PC-9 (cell line): ENCODE measurements around the gene TNS1. TPM values are rescaled to one million over a fixed set of nuclear protein-coding genes. Genes with fewer than 3 reads are reported as not detected.

Source experiments
- BruUV-seq: library from RNA; stranded (reverse); fragments of 400-500 nt; replicated peaks from 2 replicates; lab custom pipeline; 2021; lab: Mats Ljungman, UMichigan
- CTCF ChIA-PET: fragments of 300-600 bp; sonication (Branson Sonifier 250); formaldehyde crosslinking; loops from one replicate; lab custom pipeline; 2022; ENCODE audit warnings: antibody characterized with exemption; lab: Charles Lee
- POLR2A ChIA-PET: fragments of 300-600 bp; sonication (Branson Sonifier 250); formaldehyde crosslinking; loops from one replicate; lab custom pipeline; 2022; ENCODE audit warnings: antibody characterized with exemption; ENCODE audit not compliant: unreplicated experiment; lab: Charles Lee
- DNase-seq, 2 experiments: peaks; one replicate each; pipeline versions ENCODE4 v3.0.0 to v3.0.0-alpha.2; 2015 to 2022; ENCODE audit warnings: mixed read lengths in 1 of 2
- H2AFZ ChIP-seq: fragments of 200-600 bp; sonication (generic); 2 replicates; pipeline ENCODE4 v1.8.1; 2017; ENCODE audit warnings: antibody characterized with exemption
- H3F3A ChIP-seq: fragments of 200-600 bp; sonication (generic); 2 replicates; pipeline ENCODE4 v1.8.1; 2017; ENCODE audit warnings: antibody characterized with exemption, mild to moderate bottlenecking, low read depth; ENCODE audit not compliant: insufficient read depth
- H3K27ac ChIP-seq: fragments of 200-600 bp; sonication (generic); 2 replicates; pipeline ENCODE4 v1.6.1; 2016; ENCODE audit warnings: mixed run types
- H3K27me3 ChIP-seq: fragments of 200-600 bp; sonication (generic); 2 replicates; pipeline ENCODE4 v1.6.1; 2016; ENCODE audit warnings: low read depth, mixed run types; ENCODE audit not compliant: insufficient read depth
- H3K36me3 ChIP-seq: fragments of 200-600 bp; sonication (generic); 2 replicates; pipeline ENCODE4 v1.6.1; 2016; ENCODE audit warnings: low read depth, mixed run types
- H3K4me1 ChIP-seq: fragments of 200-600 bp; sonication (generic); replicated peaks from 2 replicates; pipeline ENCODE4 v1.6.1; 2016; ENCODE audit warnings: mixed run types; ENCODE audit not compliant: insufficient read depth
- H3K4me2 ChIP-seq: fragments of 200-600 bp; sonication (generic); 2 replicates; pipeline ENCODE4 v1.6.1; 2017; ENCODE audit warnings: mixed run types
- H3K4me3 ChIP-seq: fragments of 200-600 bp; sonication (generic); 2 replicates; pipeline ENCODE4 v1.6.1; 2016; ENCODE audit warnings: mixed run types
- H3K79me2 ChIP-seq: fragments of 200-600 bp; sonication (generic); 2 replicates; pipeline ENCODE4 v1.6.1; 2017; ENCODE audit warnings: low read depth, mixed run types
- H3K9me2 ChIP-seq: fragments of 200-600 bp; sonication (generic); 2 replicates; pipeline ENCODE4 v1.8.1; 2017; ENCODE audit warnings: mild to moderate bottlenecking; ENCODE audit not compliant: insufficient read depth
- H3K9me3 ChIP-seq: fragments of 200-600 bp; sonication (generic); 2 replicates; pipeline ENCODE4 v1.8.1; 2016; ENCODE audit warnings: low read depth; ENCODE audit not compliant: insufficient read depth
- H4K20me1 ChIP-seq: fragments of 200-600 bp; sonication (generic); 2 replicates; pipeline ENCODE4 v1.8.1; 2017; ENCODE audit not compliant: insufficient read depth
- CTCF ChIP-seq: fragments of 200-600 bp; sonication (generic); conservative IDR thresholded peaks from 2 replicates; pipeline ENCODE4 v1.6.1; 2017; ENCODE audit warnings: mixed run types, antibody characterized with exemption, mild to moderate bottlenecking, moderate library complexity
- EZH2 ChIP-seq: fragments of 200-600 bp; sonication (generic); IDR thresholded peaks from 2 replicates; pipeline ENCODE4 v1.8.0; 2017; ENCODE audit warnings: antibody characterized with exemption, low read depth
- intact Hi-C: fragments of 100-400 bp; cut with micrococcal nuclease; formaldehyde crosslinking; loops from one replicate; pipeline ENCODE4 v1.10.0; 2022; ENCODE audit not compliant: unreplicated experiment
- total RNA-seq: library from RNA; stranded (reverse); gene quantifications from 2 replicates; pipeline ENCODE4 v1.2.3, GENCODE V29; 2021

TNS1 gene
- total RNA-seq, 1 experiment from 2014 or later, result 5.5 TPM

GRCh38 chr2:217830061-217830460 is 172.7 kb downstream of the TNS1 start:
- Histone ChIP-seq H3K27ac (no peak overlapping the region), H3F3A (no peaks in the 10 kb centered on the region), H3K36me3 (no peaks in the 10 kb centered on the region), H3K9me2 (no peaks in the 10 kb centered on the region), H3K27me3 (peaks cover 9% of the 10 kb centered on the region; the same call in 1 of the 2 replicates), H3K4me1 (no peaks in the 10 kb centered on the region), H2AFZ (no peak overlapping the region), H3K79me2 (no peaks in the 10 kb centered on the region), H3K4me3 (no peak overlapping the region), H4K20me1 (no peaks in the 10 kb centered on the region), H3K4me2 (no peak overlapping the region), H3K9me3 (no peaks in the 10 kb centered on the region)
- ChIA-PET POLR2A (no interaction called here), CTCF (no interaction called here)
- DNase-seq, result no peak
- BruUV-seq, result no TSS peak
- intact Hi-C loops, result no loop called here
- TF ChIP-seq CTCF, result no peak
- TF ChIP-seq EZH2, result no peak

GRCh38 chr2:217829420-217829819 is 173.4 kb downstream of the TNS1 start:
- Histone ChIP-seq H3K79me2 (no peaks in the 10 kb centered on the region), H2AFZ (no peak overlapping the region), H3K9me2 (no peaks in the 10 kb centered on the region), H3F3A (no peaks in the 10 kb centered on the region), H3K4me3 (no peak overlapping the region), H4K20me1 (no peaks in the 10 kb centered on the region), H3K4me2 (no peak overlapping the region), H3K4me1 (no peaks in the 10 kb centered on the region), H3K36me3 (no peaks in the 10 kb centered on the region), H3K9me3 (no peaks in the 10 kb centered on the region), H3K27ac (no peak overlapping the region), H3K27me3 (peaks cover 9% of the 10 kb centered on the region; the same call in 1 of the 2 replicates)
- ChIA-PET CTCF (no interaction called here), POLR2A (no interaction called here)
- intact Hi-C loops, result no loop called here
- no TSS peak for BruUV-seq
- TF ChIP-seq CTCF (no peak), EZH2 (no peak)
- no peak for DNase-seq

GRCh38 chr2:217828336-217828735 is 174.5 kb downstream of the TNS1 start:
- no peaks in the 10 kb centered on the region for H3K4me1 ChIP-seq
- ChIA-PET CTCF (no interaction called here), POLR2A (no interaction called here)
- no peak for DNase-seq
- TF ChIP-seq CTCF (no peak), EZH2 (no peak)
- H3K36me3 ChIP-seq, result no peaks in the 10 kb centered on the region
- no peaks in the 10 kb centered on the region for H4K20me1 ChIP-seq
- H2AFZ ChIP-seq, result no peak overlapping the region
- H3K4me3 ChIP-seq, result no peak overlapping the region
- H3K27ac ChIP-seq, result no peak overlapping the region
- peaks cover 9% of the 10 kb centered on the region; the same call in 1 of the 2 replicates for H3K27me3 ChIP-seq
- H3F3A ChIP-seq, result no peaks in the 10 kb centered on the region
- intact Hi-C loops, result no loop called here
- no peak overlapping the region for H3K4me2 ChIP-seq
- no TSS peak for BruUV-seq
- no peaks in the 10 kb centered on the region for H3K9me3 ChIP-seq
- no peaks in the 10 kb centered on the region for H3K79me2 ChIP-seq
- no peaks in the 10 kb centered on the region for H3K9me2 ChIP-seq
